NCI-H446 (cell line): Measurements from ENCODE around the gene PRADC1.
"Not testable (repeated sequence)": the region's sequence is repeated elsewhere in the genome, so short reads cannot be mapped to it uniquely, and the experiment has no call there.

Experiments used
- DNase-seq, 2 experiments: peaks; one replicate each; lab custom pipeline; 2025; lab: John Stamatoyannopoulos, UW

PRADC1 gene

DNA sequence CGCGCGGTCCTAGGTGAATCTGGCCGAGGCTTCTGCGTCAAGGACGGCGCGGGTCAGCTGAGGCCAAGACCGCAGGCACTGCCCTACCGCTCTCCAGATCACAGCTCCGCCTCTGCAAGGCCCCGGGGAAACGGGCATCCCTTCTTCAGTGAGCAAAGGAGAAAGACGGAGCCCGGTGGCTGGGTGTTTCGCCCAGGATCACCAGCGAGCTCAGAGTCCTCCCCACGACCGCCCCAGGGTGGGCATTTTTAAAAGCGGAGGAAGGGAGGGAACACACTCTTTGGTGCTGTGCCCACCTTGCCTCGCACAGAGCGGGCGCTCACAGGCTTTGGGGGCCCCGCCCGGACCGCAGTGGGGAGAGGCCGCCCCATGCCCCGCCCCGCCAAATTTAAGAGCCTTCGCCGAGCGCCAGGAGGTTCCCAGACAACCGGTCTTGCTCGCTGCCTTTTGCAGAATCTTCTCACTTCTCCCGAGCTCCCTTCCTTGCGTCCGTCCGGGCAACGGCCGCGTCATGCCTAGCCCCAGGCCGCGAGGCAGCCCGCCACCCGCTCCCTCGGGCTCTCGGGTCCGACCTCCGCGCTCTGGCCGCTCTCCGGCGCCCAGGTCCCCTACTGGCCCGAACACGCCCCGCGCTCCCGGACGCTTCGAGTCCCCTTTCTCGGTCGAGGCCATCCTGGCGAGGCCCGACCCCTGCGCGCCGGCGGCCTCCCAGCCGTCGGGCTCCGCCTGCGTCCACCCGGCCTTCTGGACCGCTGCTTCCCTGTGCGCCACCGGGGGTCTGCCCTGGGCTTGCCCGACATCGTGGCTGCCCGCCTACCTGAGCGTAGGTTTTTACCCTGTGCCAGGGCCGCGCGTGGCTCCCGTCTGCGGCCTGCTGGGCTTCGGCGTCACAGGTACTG is 30.6 kb downstream of the PRADC1 start, which contains the start of gene NOTO:
NOTO (plus strand) TSS at position 419 of the 899 bp plus-strand sequence; CDS start at position 512, 93 bp downstream.
- no peak for DNase-seq

DNA sequence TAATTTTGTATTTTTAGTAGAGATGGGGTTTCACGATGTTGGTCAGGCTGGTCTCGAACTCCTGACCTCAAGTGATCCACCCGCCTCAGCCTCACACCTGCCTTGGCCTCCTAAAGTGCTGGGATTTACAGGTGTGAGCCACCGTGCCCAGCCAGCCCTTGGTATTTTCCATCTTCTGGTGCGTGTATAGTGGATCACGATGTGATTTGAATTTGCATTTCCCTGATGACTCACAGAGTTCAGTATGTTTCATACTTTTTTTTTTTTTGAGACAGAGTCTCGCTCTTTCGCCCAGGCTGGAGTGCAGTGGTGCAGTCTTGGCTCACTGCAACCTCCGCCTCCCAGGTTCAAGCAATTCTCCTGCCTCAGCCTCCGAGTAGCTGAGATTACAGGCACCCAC is 32.8 kb downstream of the PRADC1 start:
- DNase-seq: not testable (repeated sequence)

DNA sequence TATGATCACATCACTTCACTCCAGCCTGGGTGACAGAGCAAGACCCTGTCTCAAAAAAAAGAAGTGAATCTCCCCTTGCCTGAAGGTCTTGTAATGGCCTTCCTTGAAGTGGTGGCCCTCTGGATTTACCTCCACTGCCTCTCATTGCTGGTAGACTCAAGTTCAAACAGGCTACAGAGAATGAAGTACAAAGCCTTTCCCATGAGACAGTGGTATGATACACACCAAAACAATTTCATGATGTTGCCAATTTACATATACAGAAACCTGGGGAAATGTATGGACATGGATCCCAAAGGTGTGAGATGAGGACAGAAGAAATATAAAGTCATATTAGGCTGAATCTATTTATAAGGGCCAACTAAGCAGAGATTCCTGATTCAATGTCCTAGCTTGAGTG is 35.5 kb downstream of the PRADC1 start:
- DNase-seq: no peak

DNA sequence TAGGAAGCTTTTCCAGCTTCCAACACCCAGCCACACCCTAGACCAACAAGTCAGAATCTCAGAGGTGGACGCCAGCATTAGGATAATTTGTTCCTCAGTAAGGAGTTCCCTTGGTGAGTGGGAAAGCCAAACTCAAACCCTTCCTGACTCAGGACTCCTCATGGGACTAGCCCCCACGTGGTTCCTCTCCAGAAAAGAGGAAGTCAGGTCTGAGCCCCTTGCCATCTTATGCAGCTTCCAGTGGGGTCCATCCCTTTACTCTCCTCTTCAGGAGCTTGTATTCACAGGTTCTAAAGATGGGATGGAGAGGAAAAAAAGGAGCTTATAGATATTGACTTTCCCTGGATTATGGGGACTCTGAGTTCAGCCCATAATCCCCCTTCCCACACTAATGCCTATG is 45.5 kb downstream of the PRADC1 start:
- DNase-seq: no peak

DNA sequence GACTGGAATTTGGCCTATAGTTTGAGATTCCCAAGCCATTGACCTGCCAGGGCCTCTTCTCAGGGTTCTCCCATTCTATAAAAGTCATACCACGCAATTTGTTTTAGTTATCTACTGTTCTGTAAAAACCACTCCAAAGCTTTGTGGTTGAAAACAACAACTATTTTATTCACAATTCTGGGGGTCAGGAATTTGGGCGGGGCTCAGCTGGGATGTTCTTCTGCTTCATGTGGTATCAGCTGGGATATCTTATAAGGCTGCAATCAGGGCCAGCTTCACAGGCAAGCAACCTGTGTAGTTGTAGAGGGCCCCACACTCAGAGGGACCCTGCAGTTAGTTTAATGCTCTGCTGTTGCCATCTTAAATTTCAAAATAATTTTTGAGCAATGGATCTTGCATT is 47.1 kb downstream of the PRADC1 start:
- no peak for DNase-seq
